ENCODE measurements around the gene BOC.

The BOC gene

GRCh38 chr3:113271189-113271588 lies 59.8 kb downstream of the BOC start:
- no peak for DNase-seq (ENCODE audit: low spot score)

GRCh38 chr3:113271594-113272384 lies 60.4 kb downstream of the BOC start:
- DNase-seq (ENCODE audit: low spot score): no peak

- no peak for DNase-seq (ENCODE audit: low spot score)
Measured at GRCh38 chr3:113272385-113272779, 61.0 kb downstream of the BOC start.

- no peak for DNase-seq (ENCODE audit: low spot score)
Measured at GRCh38 chr3:113273011-113273410, 61.7 kb downstream of the BOC start.

DNA sequence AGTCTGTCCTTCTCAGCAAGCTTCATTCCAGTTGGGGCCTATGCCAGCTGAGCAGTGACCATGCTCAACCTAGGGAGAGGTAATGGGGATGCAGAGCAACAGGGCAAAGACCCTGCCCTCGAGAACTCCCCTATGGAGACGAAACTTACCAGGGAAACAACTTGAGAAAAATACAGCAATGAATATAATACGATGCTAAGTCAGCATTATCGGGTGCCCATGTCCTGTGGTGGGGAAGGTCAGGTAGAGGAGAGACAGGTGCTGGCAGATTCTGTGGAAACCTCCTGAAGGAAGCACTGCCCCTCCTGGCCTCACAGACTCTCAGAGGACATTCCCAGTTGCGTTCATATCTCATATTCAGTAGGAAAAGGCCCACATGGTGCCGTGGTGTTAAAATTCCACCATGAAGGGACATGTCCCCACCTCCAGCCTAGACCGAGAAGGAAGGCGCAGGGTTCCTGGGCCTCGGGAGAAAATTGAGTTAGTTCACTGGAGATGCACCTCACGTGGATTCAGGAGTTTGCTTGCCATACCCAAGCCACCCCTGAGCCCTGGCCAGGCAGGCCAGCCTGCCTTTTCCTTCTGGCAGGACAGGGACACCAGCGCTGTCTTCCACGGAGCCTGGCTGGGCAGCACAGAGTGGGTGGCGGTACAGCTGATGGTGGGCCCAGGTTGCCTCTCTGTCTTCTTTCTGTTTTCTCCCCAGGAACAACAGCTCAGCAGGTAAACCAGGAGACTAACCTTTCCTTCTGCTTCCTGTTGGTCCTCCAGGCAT lies 62.4 kb downstream of the BOC start:
- DNase-seq (ENCODE audit: low spot score): no peak

DNA sequence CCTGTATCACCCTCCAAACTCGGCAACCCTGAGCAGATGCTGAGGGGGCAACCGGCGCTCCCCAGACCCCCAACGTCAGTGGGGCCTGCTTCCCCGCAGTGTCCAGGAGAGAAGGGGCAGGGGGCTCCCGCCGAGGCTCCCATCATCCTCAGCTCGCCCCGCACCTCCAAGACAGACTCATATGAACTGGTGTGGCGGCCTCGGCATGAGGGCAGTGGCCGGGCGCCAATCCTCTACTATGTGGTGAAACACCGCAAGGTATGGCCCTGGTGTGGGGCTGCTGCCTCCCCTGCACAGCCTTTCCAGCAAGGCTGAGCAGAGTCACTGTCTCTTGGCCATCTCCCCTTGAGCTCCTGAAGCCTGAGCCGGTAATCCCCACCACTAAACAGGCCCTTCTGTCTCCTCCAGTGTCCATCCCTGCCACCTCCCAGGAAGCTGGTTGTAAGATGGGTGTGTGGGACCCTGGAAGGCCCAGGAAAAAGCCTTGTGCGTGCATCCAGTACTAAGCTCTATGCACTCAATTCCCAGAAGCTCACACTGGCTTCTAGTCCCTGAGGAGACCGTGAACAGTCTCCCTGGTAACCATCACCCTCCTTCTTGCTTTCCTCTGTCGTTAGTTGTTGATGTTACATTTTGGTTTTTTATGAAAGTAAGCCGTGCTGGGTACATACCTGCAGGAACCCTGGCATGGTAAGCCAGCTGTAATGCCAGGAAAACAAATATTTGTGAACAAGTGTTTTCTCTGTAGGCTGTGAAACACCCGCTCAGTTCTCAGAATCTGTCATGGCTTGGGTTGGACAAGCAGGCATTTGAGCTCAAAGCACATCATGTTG lies 63.3 kb downstream of the BOC start:
- no peak for DNase-seq (ENCODE audit: low spot score)

- no peak for DNase-seq (ENCODE audit: low spot score)
Measured at GRCh38 chr3:113275258-113275556, 63.9 kb downstream of the BOC start.

DNA sequence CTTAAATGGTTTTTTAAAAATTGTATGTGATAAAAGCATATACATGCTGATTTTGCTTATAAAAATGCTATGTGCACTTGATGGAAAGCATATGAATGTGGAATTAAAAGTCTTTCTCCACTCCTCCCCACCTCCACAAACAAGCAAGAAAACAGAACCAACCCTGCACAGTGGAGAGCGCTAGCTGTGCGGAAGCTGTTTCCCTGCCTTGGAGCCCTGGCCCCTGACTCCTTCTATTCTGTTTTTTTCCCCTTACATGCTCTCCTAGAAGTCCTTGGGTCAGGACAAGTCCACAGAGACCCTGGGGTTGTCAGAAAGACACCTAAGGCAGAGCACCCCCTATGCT lies 64.2 kb downstream of the BOC start:
- no peak for DNase-seq (ENCODE audit: low spot score)

GRCh38 chr3:113275929-113276750 lies 64.8 kb downstream of the BOC start:
- DNase-seq (ENCODE audit: low spot score): peak; percentile 82

DNA sequence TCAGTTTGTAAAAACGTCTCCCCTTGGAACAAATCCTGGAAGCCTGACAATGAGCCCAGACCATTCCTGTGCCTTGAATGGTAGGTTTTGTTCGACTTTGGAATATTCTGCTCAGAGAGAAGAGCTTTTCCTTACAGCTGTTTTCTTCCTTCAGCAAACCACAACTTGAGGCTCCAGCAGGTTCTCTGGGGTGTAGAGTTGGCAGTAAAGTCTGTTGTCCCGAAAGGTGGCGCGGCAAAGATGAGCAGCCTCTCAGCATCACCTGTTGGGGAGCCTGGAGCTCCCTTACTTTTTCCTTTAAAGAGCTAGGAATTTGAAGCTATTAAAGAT lies 65.4 kb downstream of the BOC start:
- DNase-seq (ENCODE audit: low spot score): no peak

GRCh38 chr3:113277414-113277813 lies 66.1 kb downstream of the BOC start:
- no peak for DNase-seq (ENCODE audit: low spot score)

DNA sequence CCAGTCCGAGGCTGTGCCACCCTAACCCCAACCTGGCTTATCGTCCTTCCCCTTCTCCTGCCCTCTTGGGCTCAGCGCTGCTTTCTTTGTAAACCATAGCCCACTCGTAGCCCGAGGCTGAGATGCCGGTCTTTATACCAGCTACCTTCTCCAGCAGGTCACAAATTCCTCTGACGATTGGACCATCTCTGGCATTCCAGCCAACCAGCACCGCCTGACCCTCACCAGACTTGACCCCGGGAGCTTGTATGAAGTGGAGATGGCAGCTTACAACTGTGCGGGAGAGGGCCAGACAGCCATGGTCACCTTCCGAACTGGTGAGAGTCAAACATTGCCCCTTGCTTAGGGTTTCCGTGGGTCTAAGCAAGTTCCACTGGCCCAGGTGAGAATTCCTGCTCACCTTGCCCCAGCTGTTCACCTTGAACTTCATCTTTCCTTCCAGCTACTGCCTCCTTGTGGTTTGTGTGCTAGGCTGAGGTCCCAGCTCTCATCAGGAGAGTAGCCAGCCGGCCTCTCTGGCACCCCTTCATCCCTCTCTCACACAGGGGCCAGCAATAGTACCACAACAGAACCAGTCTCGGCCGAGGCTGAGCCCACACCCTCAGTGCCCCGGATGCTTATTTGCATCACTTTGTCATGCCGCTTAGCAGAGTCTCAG lies 66.7 kb downstream of the BOC start:
- DNase-seq (ENCODE audit: low spot score): no peak

DNA sequence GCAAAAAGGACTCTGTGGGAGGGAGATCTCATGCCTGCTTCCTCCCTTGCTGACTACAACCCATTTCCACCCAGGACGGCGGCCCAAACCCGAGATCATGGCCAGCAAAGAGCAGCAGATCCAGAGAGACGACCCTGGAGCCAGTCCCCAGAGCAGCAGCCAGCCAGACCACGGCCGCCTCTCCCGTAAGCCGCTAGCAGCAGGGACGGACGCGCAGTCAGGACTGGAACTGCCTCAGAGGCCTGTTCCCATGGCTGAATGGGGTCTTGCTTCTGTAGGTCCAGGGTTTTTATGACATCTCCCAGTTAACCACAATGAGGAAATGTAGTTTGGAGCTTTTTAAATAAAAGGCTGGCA lies 67.2 kb downstream of the BOC start:
- DNase-seq (ENCODE audit: low spot score): no peak

GRCh38 chr3:113279686-113280085 lies 68.3 kb downstream of the BOC start:
- DNase-seq (ENCODE audit: low spot score): no peak

GRCh38 chr3:113283306-113283705 lies 71.9 kb downstream of the BOC start:
- DNase-seq (ENCODE audit: low spot score): no peak

DNA sequence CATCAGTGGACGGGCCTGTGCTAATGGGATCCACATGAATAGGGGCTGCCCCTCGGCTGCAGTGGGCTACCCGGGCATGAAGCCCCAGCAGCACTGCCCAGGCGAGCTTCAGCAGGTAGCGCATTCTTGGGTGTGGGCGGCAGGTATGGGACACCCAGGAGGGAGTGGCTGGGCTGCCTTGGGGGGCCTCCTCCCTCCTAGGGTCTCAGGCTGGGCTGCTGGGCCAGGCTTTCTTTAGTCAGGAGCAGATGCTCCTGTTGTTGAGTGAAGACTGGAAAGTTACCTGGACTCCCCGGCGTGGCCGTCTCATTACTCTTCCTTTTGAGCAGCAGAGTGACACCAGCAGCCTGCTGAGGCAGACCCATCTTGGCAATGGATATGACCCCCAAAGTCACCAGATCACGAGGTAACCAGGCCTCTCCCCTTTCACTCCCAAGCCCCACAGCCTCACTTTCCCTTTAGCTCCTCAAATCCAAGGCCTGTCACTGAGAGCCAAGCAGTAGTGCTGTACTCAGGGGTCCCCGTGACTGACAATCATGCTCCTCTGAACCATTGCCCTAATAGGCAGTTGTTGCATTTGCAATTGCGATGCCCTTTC lies 73.2 kb downstream of the BOC start:
- DNase-seq (ENCODE audit: low spot score): no peak

DNA sequence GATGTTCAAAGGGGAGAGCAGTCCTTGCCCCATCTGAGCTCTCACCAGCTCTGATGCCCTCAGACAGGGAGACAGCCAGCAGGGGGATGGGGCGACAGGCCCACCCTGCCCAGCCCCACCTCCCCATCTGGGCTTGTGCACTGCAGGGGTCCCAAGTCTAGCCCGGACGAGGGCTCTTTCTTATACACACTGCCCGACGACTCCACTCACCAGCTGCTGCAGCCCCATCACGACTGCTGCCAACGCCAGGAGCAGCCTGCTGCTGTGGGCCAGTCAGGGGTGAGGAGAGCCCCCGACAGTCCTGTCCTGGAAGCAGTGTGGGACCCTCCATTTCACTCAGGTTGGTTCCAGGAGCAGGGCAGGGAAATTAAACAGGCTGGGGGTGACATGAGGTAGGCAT lies 73.9 kb downstream of the BOC start:
- DNase-seq (ENCODE audit: low spot score): no peak

DNA sequence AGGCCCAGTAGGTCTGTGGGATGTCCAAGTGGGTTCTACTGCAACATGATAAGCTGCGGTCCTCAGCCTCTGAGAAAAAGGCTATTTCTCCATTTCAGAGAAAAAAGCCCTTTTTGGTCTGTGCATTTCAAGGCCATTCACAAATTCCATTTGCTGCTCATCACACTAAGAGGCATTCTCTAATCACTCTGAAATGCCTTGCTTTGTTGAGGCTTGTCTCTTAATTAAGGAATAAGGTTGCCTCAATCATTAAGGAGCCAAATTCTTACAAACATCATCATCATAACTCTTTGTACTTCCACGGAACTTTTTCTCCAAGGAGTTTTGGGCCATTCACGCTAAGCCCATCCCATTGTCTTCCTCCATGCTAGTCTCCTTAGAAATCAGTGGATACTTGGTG lies 74.4 kb downstream of the BOC start:
- DNase-seq (ENCODE audit: low spot score): no peak

DNA sequence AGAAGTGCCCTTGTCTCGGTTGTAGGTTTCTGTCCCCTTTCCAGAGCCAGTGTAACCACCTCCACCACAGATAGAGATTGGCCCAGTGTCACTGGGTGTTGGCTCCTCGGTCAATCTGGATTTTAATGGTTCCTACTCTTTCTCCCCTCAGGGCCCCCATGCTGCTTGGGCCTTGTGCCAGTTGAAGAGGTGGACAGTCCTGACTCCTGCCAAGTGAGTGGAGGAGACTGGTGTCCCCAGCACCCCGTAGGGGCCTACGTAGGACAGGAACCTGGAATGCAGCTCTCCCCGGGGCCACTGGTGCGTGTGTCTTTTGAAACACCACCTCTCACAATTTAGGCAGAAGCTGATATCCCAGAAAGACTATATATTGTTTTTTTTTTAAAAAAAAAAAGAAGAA lies 75.2 kb downstream of the BOC start:
- peak; percentile 34 for DNase-seq (ENCODE audit: low spot score)

GRCh38 chr3:113287111-113287802 lies 75.9 kb downstream of the BOC start:
- no peak for DNase-seq (ENCODE audit: low spot score)

Data from ecto neural progenitor cell (in vitro differentiated cells).